Esophagus mucosa (tissue), 1 donor: Measurements from ENCODE around the gene DIAPH3. TPM values are rescaled to one million over a fixed set of nuclear protein-coding genes. Genes with fewer than 3 reads are reported as not detected.
"Not testable (repeated sequence)": the region's sequence is repeated elsewhere in the genome, so short reads cannot be mapped to it uniquely, and the experiment has no call there.

Source experiments
- ATAC-seq: fragments of 200-7000 bp; cut with Tn5 transposase; one replicate; pipeline ENCODE4 v1.9.1; 2020
- total RNA-seq: library from RNA; stranded (reverse); gene quantifications from one replicate; pipeline ENCODE4 v1.2.4, GENCODE V29; 2023
- donor health status: DM: yes; HTN: yes; CAD: no.

The DIAPH3 gene
- total RNA-seq, 1 donor from 2014 or later, result 5.7 TPM

DNA sequence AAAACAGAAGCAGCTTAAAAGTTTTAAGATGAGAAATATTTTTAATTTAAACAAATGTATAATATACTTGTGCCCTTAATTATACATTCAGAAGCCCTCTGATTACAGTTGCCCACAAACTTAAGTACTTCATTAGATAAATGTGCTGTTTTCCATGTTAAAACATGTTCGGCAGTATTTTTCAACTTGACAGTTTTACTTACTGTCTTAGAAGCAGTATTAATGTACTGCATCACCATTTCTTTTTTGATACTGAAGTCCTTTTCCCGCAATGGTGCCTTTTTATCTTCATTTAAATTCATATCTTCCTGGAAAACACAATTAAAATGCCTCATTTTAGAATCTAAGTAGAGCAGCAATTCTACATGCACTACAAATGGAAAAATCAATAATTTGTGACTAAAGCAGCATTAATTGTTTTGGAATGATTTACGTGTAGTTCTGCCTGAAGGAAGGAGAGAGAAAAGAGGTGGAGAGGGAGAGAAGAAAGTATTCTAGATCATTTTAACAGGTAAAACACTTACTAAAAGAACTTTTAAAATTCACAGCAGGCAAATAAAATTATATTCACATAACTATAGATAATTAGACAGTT, 70.2 kb downstream of the DIAPH3 start:
- no peak for ATAC-seq

DNA sequence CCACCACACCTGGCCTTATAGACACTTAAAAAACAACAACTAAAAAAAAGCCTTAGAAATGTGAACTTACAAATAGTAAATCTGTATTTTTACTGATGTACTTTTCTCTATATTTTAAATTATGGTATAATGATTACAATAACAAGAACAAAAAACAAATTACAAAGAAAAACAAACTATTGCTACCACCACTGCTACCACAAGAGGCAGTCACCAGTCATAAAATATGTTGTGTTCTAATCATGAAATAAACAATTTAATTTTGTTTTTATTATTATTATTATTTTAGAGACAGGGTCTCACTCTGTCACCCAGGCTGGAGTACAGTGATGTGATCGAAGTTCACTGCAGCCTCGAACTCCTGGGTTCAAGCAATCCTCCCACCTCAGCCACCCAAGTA, 72.2 kb downstream of the DIAPH3 start:
- ATAC-seq, result no peak

DNA sequence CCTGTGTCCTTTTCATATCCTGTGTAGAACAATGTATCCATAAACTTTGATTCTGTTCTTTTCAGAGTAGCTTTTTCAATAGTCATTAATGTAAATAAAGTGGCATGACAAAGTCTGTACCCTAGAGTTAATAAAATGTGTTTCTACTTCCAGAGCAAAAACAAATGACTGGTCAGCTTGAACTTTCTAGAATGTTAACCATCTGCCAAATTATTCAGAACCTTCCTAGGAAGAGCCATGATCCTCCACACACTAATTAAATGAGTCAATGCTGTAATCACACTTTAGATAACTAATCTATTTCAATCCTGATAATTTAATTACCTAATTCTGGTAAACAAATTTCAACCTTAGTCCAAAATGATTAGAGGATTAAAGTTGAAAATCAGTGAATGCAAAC, 73.2 kb downstream of the DIAPH3 start:
- ATAC-seq, result no peak

DNA sequence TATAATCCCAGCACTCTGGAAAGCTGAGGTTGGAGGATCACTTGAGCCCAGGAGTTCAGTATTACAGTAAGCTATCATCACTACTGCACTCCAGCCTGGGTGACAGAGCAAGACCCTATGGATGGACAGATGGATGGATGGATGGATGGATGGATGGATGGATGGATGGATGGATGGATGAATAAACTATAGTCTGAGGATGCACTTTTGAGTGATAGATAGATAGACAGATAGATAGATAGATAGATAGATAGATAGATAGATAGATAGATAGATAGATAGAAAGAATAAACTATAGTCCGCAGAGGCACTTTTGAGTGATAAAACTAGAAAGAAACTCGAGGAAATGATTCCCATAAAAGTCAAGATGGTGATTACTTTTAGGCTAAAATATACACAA, 79.9 kb downstream of the DIAPH3 start:
- ATAC-seq, result not testable (repeated sequence)

DNA sequence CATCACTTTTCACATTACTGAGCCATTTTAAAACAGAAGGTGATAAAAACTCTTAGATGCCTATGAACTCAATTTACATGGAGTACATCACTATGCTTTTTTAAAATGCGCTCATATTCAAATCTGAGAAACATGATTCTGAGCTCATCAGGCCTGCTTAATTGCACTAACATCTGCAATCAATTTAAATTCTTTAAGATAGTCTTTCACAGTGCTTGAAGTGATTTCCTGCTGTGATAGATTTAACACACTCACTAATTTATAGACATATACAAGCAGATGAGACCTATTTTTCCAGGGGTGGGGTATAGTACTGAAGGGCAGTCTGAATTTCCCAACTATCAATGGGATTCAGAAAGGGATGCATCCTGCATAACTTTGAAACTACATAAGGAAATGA, 82.9 kb downstream of the DIAPH3 start:
- ATAC-seq, result no peak

GRCh38 chr13:60078226-60078625, 85.5 kb downstream of the DIAPH3 start:
- no peak for ATAC-seq

- ATAC-seq, result no peak
Observed at GRCh38 chr13:60075850-60076249, 87.9 kb downstream of the DIAPH3 start.

GRCh38 chr13:60074397-60074796, 89.3 kb downstream of the DIAPH3 start:
- no peak for ATAC-seq

GRCh38 chr13:60066226-60066625, 97.5 kb downstream of the DIAPH3 start:
- no peak for ATAC-seq

DNA sequence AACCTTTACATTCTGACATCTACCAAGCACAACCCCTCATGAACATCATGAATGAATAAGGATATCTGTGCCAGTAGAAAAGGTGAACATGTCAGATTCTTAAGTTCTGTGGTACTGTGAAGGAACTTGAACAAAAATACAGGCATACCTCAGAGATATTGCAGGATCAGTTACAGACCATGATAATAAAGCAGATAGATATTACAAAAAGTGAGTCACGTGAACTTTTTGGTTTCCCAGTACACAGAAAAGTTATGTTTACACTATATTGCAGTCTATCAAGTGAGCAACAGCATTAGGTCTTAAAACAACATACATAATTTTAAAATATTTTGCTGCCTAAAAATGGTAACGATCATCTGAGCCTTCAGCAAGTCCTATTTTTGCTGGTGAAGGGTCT, 101.2 kb downstream of the DIAPH3 start:
- ATAC-seq, result no peak

DNA sequence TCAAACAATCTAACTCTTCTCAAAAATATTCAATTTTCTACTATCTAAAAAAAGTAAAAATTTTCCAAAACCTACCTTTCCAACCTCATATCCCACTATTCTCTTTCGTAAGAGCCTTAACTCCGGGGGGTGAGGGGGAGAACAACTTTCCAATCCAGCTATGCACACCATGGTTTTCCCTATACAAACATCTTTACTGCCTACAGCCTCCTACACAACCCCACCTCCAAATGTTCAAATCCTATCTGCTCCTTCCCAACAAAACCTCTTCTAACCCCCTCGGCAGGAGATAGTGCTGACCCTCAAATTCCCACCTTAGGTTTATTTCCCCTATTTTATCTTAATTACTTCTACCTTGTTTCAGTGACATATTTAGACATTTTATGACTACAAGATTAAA, 102.0 kb downstream of the DIAPH3 start:
- ATAC-seq, result no peak

- ATAC-seq, result no peak
Observed at GRCh38 chr13:60051754-60052285, 111.9 kb downstream of the DIAPH3 start.

DNA sequence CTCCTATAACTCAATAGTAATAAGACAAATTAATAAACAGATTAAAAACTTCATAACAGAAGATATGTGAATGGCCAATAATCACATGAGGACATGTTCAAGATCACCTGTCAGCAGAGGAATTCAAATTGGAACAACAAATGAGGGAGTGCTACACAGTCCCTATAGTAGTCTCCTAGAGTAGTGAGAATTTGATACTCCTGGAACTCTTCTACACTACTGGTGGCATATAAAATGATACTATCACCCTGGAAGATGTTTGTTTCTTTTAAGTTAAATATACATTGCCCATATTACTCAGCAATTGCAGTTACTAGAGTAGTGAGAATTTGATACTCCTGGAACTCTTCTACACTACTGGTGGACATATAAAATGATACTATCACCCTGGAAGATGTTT, 115.4 kb downstream of the DIAPH3 start:
- not testable (repeated sequence) for ATAC-seq

DNA sequence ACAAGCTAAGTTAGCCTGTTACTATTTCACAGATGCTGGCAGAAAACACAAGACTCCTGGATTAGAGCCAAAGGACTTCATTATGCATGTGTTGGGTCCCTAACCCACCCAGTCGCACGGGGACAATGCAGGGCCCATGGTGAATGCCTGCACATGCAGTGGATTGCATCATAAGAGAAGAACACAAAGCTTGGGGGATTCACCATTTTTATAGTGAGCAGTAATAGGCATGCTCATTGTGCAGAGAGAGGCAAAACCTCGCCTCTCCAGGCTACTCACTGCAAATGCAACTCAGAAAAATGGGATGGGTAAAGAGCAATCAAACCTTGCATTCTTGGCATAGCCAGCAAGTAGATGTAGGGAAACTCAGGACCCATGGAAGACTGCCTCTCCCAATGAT, 115.8 kb downstream of the DIAPH3 start:
- peak; percentile 43 for ATAC-seq

DNA sequence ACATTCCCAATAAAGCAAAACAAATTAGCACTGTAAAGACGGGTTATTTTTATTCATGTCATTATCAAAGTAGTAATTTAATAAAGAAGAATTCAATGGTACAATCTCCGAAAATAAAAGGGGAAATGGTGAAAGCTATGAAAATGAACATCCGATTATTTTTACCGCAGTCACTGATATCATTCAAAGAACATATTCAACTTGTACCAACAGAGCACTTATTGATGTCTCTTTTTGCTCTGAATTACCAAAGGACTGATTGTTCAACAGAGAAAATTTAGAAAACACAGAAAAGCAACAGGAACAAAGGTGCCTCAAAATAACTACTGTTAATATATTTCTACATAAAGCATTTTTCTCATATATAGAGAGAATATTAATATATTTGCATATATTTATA, 119.4 kb downstream of the DIAPH3 start:
- ATAC-seq, result no peak

- no peak for ATAC-seq
Observed at GRCh38 chr13:60043262-60043661, 120.5 kb downstream of the DIAPH3 start.

DNA sequence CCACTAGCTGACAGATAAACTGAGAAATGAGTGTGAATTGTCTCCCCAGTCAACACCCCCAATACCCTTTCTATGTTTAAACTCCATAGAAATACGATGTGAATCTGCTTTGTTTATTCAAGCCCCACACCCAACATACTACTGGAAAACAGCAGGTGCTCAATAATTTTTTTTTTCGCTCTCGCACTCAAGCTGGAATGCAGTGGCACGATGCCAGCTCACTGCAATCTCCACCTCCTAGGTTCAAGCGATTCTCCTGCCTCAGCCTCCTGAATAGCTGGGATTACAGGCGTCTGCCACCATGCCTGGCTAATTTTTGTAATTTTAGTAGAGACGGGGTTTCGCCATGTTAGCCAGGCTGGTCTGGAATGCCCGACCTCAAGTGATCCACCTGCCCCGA, 123.1 kb downstream of the DIAPH3 start:
- not testable (repeated sequence) for ATAC-seq

DNA sequence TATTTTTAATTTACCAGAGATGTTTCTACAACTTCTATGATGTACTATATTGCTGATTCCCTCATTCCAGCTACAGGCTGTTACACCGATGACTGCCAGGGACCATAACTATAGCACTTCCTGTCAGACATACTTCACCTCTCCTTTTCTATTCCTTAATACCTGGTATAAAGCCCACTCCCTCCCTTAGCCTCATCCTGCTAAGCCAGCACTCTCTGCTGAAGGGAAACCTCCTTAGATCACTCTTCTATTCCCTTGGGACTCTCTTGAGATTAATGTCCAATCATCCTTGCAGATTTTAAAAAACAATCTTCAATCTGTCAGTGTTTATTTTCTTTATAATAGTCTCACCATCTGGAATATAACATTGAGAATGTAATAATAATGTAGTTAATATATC, 127.9 kb downstream of the DIAPH3 start:
- ATAC-seq, result no peak

DNA sequence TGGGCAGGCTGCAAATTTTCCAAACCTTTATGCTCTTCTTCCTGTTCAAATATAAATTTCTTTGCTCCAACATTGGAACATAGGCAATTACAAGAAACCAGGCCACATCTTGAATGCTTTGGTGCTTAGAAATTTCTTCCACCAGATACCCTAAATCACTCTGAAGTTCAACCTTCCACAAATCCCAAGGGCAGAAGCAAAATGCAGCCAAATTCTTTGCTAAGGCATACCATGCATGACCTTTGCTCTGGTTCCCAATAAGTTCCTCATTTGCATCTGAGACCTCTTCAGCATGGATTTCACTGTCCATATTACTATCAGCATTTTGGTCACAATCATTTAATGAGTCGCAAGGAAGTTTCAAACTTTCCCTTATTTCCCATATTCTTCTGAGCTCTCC, 130.9 kb downstream of the DIAPH3 start:
- ATAC-seq, result no peak

DNA sequence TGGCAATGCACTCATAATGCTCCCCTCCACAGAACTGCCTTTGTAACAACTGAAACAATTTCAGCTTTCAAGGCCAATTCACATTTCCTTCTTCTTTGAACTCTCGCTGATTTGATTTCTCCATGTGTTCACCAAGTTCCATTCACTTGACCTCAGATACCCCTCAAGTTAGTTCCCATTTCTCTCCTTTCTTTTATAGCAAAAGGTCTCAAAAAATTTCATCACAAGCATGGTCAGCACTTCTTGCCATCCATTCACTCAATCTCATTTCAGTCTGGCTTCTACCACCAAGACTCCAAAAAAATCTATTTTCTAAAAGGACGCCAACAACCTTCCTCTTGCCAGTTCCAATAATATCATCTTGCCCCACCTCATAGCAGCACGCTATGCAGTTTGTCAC, 135.7 kb downstream of the DIAPH3 start:
- ATAC-seq, result no peak

GRCh38 chr13:60026286-60026685, 137.4 kb downstream of the DIAPH3 start:
- ATAC-seq, result no peak

- no peak for ATAC-seq
Observed at GRCh38 chr13:60020288-60020687, 143.4 kb downstream of the DIAPH3 start.

- ATAC-seq, result peak; percentile 76
Observed at GRCh38 chr13:60019119-60019993, 144.4 kb downstream of the DIAPH3 start.

DNA sequence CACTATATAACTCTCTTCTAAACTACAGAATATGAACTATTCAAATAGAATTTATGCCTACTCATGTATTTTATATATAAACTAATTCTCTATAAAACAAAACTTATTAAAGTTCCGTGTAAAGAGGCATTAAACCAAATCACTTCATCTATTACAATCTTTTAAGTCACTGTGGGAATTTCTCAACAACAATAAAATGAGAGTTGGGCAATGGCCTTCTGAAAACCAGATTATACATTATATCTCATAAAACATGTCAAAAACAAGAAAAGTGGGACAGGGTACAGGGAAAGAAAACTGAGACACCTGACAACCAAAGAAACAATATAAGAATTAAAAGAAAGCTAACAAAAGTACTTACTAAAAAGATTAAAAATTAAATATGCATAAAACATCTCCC, 145.2 kb downstream of the DIAPH3 start:
- ATAC-seq, result no peak
